ENCODE results near the gene CACFD1. TPM values are rescaled to one million over a fixed set of nuclear protein-coding genes. Genes with fewer than 3 reads are reported as not detected.

Gene CACFD1
- 1 to 10 TPM in 1 of 2 experiments, under 1 TPM in 1; 0.38 to 1.1 TPM for total RNA-seq

GRCh38 chr9:133459476-133460404, at the start of gene CACFD1:
Gene CACFD1 (plus strand): TSS chr9:133459978. CDS start chr9:133460067, 89 bp downstream.
- Mint-ChIP-seq H3K9me3 (ENCODE audit: low read depth) (no peaks in the 10 kb centered on the region), H3K4me1 (peaks cover 2% of the 10 kb centered on the region), H3K36me3 (no peaks in the 10 kb centered on the region), H3K4me3 (peak within 1 kb of the TSS; percentile 75), H3K27ac (peak within 1 kb of the TSS; percentile 46), H3K27me3 (peaks cover 20% of the 10 kb centered on the region)
- ATAC-seq (peak; percentile 90), DNase-seq (peak; percentile 94)
- CTCF ChIA-PET, result interaction anchor here (0.6 to 1.3 kb wide), 5 partner anchors 27 to 100 kb away, joined by 3 to 7 read pairs (median 3); no protein-coding TSS in a partner anchor

- peak overlapping the region; percentile 12 for H3K27ac Mint-ChIP-seq
Measured at GRCh38 chr9:133415170-133415569, 44.6 kb upstream of the CACFD1 start.

DNA sequence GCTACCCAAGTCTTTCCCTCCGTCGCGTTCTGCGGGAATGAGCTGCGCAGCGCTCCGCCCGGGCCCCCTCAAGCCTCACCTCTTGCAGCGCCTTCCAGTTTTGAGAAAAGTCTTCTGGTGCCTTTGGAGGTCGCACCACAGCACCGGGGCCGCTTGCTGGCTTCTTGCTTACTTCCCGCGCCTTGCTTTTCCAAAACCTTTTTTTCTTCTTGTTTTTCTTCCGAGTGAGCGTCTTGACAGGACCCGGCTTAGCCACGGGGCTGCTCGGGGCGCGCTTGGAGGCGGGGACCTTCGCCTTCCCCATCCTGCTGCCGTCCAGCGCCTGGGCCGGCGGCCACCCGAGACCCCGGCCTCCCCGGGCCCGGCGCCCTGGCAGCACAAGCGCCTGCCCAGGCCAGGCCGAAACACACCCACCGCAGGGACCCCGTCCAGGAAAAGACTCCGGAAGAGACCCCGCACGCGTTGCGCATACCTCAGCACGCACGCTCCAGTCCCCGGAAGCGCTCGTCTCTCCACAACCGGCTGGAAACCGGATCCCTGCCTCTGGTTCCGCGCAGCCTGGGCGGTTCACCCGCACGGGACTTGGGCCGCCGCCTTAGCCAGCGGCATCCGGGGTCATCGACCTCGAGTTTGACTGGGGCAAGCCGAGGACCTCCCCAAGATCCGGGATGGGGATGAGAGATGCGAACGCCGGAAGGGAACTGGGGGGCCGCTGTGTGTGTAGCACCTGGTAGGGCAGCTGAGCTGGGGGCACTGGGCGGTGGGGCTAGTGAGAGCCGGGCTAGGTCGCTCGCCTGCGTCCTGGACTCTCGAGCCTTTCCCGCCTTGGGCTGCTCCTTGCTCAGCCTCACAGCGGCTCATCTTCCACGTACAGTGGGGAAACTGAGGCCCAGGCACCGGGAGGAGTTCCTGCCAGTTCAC, 42.0 kb upstream of the CACFD1 start, which contains the start of gene REXO4:
Gene REXO4 (minus strand): TSS at position 470 of the 921 bp plus-strand sequence. CDS start 166 bp downstream, at position 304.
- Mint-ChIP-seq H3K36me3 (peaks cover 15% of the 10 kb centered on the region), H3K27ac (peak within 1 kb of the TSS; percentile 94), H3K4me1 (peaks cover 64% of the 10 kb centered on the region), H3K9me3 (ENCODE audit: low read depth) (no peaks in the 10 kb centered on the region), H3K4me3 (peak within 1 kb of the TSS; percentile 88), H3K27me3 (no peaks in the 10 kb centered on the region)
- CTCF ChIA-PET, result interaction anchor here (0.6 to 3.3 kb wide), 10 partner anchors 10 to 356 kb away, joined by 3 to 14 read pairs (median 4); partner anchors contain the start of genes CACFD1, CEL, STKLD1 and SURF1
- ATAC-seq, result peak; percentile 90
- peak; percentile 92 for DNase-seq

More at GRCh38 chr9:133415170-133415569, 44.6 kb upstream of the CACFD1 start:
- Mint-ChIP-seq H3K27me3 (no peaks in the 10 kb centered on the region), H3K36me3 (peaks cover 23% of the 10 kb centered on the region), H3K4me3 (no peak overlapping the region), H3K9me3 (ENCODE audit: low read depth) (no peaks in the 10 kb centered on the region), H3K4me1 (peaks cover 44% of the 10 kb centered on the region)
- DNase-seq (no peak), ATAC-seq (no peak)
- CTCF ChIA-PET, result interaction anchor here (1.0 to 3.3 kb wide), 5 partner anchors 9 to 227 kb away, joined by 3 to 14 read pairs (median 4); no protein-coding TSS in a partner anchor

GRCh38 chr9:133419005-133419404, 40.8 kb upstream of the CACFD1 start:
- DNase-seq (no peak), ATAC-seq (no peak)
- H3K27ac Mint-ChIP-seq, result peak overlapping the region; percentile 94
- no peaks in the 10 kb centered on the region for H3K9me3 Mint-ChIP-seq (ENCODE audit: low read depth)
- peaks cover 61% of the 10 kb centered on the region for H3K4me1 Mint-ChIP-seq
- CTCF ChIA-PET, result interaction anchor here (2.5 kb wide), 1 partner anchor 42 kb away, joined by 8 read pairs; the partner anchor contains the start of gene STKLD1
- peaks cover 12% of the 10 kb centered on the region for H3K36me3 Mint-ChIP-seq
- no peaks in the 10 kb centered on the region for H3K27me3 Mint-ChIP-seq
- peak overlapping the region; percentile 88 for H3K4me3 Mint-ChIP-seq

DNA sequence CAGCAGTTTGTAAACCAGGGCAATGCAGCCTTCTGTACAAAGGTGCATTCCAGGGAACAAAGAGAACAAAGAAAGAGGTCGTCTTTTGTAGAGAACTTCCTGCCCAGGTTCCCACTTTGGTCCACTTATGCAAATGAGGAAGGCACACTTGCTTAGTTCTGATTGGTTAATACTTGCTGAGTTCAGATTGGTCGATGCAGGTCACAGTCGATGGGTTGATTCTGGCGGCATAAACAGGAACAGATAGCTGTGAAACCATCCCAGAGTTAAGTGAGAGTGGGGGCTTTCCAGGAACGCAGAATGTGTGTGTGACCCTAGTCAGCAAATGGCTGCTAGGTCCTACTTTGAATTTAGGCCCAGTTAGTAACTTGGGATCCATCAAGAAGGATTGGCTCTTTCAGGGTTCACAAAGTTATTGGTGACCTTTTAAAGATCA, 39.4 kb upstream of the CACFD1 start:
- peaks cover 1% of the 10 kb centered on the region for H3K36me3 Mint-ChIP-seq
- H3K4me3 Mint-ChIP-seq, result no peak overlapping the region
- no peak for ATAC-seq
- no peaks in the 10 kb centered on the region for H3K9me3 Mint-ChIP-seq (ENCODE audit: low read depth)
- H3K4me1 Mint-ChIP-seq, result peaks cover 48% of the 10 kb centered on the region
- H3K27me3 Mint-ChIP-seq, result no peaks in the 10 kb centered on the region
- peak overlapping the region; percentile 79 for H3K27ac Mint-ChIP-seq
- CTCF ChIA-PET, result no interaction called here
- DNase-seq, result peak; percentile 46

DNA sequence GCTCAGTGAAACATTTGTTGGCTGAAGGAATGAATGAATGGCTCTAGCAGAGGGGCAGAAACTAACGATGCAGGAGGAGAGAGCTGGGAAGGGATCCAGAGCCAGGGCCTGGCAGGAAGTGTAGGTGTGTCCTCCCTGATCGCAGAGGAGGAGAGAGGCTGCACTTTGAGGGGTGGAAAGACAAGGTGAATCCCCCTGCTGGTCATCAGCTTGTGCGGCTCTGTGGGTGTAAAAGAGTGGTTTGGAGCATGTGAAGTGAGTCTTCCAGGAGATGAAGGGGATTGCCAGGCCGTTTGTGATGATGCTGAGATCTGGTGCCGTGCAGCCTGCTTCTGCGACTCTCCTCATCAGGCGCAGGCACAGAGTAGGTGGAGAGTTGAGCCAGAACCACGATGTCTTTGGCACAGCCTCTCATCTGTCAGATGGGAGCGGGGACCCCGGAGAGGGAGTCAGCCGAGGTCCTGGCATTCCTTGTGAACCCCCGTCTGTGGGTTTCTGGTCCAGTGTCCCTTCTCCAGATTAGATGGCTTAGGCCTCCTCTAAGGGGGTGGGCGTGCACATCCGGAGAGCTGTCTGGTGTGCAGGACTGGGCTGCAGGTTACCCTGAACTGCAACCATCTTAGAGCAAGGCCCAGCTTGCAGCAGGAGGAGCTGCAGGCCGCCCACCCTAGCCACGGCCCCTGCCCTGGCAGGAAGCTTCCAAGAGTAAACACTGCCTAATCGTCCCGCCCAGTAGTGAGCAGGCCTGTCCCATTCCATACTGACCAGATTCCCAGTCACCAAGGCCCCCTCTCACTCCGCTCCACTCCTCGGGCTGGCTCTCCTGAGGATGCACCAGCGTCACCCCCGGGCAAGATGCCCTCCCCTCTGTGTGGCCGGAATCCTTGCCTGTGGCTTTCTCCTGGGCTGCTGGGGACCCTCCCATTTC, 37.9 kb upstream of the CACFD1 start, which contains the start of gene ADAMTS13:
Gene ADAMTS13 (plus strand): TSS at position 753 of the 928 bp plus-strand sequence. CDS start 77 bp downstream, at position 830.
- Mint-ChIP-seq H3K27ac (peak within 1 kb of the TSS; percentile 52), H3K4me1 (peaks cover 34% of the 10 kb centered on the region), H3K36me3 (no peaks in the 10 kb centered on the region), H3K9me3 (ENCODE audit: low read depth) (no peaks in the 10 kb centered on the region), H3K4me3 (no peak within 1 kb of the TSS), H3K27me3 (peaks cover 4% of the 10 kb centered on the region)
- DNase-seq (peak; percentile 79), ATAC-seq (peak; percentile 18)
- CTCF ChIA-PET, result no interaction called here

- DNase-seq (no peak), ATAC-seq (no peak)
- Mint-ChIP-seq H3K9me3 (ENCODE audit: low read depth) (no peaks in the 10 kb centered on the region), H3K4me1 (peaks cover 35% of the 10 kb centered on the region), H3K36me3 (no peaks in the 10 kb centered on the region), H3K4me3 (no peak overlapping the region), H3K27ac (peak overlapping the region; percentile 52), H3K27me3 (peaks cover 18% of the 10 kb centered on the region)
- CTCF ChIA-PET, result no interaction called here
Measured at GRCh38 chr9:133423216-133423615, 36.6 kb upstream of the CACFD1 start.

- H3K4me3 Mint-ChIP-seq, result no peak overlapping the region
- H3K27me3 Mint-ChIP-seq, result peaks cover 18% of the 10 kb centered on the region
- DNase-seq (no peak), ATAC-seq (no peak)
- peaks cover 27% of the 10 kb centered on the region for H3K4me1 Mint-ChIP-seq
- CTCF ChIA-PET, result no interaction called here
- no peaks in the 10 kb centered on the region for H3K9me3 Mint-ChIP-seq (ENCODE audit: low read depth)
- no peak overlapping the region for H3K27ac Mint-ChIP-seq
- H3K36me3 Mint-ChIP-seq, result no peaks in the 10 kb centered on the region
Measured at GRCh38 chr9:133424187-133424586, 35.6 kb upstream of the CACFD1 start.

DNA sequence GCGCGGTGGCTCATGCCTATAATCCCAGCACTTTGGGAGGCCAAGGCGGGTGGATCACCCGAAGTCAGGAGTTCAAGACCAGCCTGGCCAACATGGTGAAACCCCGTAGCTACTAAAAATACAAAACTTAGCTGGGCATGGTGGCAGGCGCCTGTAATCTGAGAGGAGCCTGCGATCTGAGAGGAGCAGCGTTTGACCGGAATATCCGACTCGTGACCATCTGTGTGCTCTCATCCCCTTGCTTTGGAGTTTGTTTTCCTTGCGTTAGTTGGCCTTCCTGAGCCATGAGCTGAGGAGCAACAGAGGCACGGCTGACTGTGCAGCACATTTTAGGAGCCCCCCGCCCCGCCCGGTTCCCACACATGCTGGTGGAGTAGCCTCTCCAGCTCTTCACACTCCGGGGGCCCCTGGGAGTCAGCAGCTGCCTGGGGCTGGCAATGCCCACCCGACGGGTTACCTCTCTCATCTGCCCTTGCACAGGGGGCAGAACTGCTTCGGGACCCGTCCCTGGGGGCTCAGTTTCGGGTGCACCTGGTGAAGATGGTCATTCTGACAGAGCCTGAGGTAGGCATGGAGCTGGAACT, 34.6 kb upstream of the CACFD1 start:
- Mint-ChIP-seq H3K4me1 (peaks cover 27% of the 10 kb centered on the region), H3K36me3 (no peaks in the 10 kb centered on the region), H3K4me3 (no peak overlapping the region), H3K9me3 (ENCODE audit: low read depth) (no peaks in the 10 kb centered on the region), H3K27me3 (peaks cover 21% of the 10 kb centered on the region), H3K27ac (no peak overlapping the region)
- CTCF ChIA-PET, result interaction anchor here (1.0 kb wide), 1 partner anchor 61 kb away, joined by 3 read pairs; no protein-coding TSS in a partner anchor
- DNase-seq (no peak), ATAC-seq (no peak)

DNA sequence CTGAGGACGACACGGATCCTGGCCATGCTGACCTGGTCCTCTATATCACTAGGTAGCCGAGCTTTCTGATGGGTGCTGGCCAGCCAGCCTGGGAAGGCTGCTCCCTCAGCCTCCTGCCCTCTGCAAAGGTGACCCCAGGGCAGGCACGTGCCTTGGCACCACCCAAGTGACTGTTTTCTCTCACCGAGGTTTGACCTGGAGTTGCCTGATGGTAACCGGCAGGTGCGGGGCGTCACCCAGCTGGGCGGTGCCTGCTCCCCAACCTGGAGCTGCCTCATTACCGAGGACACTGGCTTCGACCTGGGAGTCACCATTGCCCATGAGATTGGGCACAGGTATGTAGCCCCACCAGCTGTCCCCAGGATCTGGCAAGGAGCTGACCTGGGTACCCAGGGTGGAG, 33.8 kb upstream of the CACFD1 start:
- Mint-ChIP-seq H3K27ac (no peak overlapping the region), H3K4me3 (no peak overlapping the region), H3K36me3 (no peaks in the 10 kb centered on the region), H3K27me3 (peaks cover 23% of the 10 kb centered on the region), H3K4me1 (peaks cover 24% of the 10 kb centered on the region), H3K9me3 (ENCODE audit: low read depth) (no peaks in the 10 kb centered on the region)
- DNase-seq (no peak), ATAC-seq (no peak)
- CTCF ChIA-PET, result no interaction called here

GRCh38 chr9:133427658-133428348, 32.0 kb upstream of the CACFD1 start:
- CTCF ChIA-PET, result no interaction called here
- DNase-seq (no peak), ATAC-seq (no peak)
- no peaks in the 10 kb centered on the region for H3K36me3 Mint-ChIP-seq
- H3K4me1 Mint-ChIP-seq, result peaks cover 9% of the 10 kb centered on the region
- H3K27me3 Mint-ChIP-seq, result peaks cover 23% of the 10 kb centered on the region
- no peak overlapping the region for H3K4me3 Mint-ChIP-seq
- H3K27ac Mint-ChIP-seq, result no peak overlapping the region
- no peaks in the 10 kb centered on the region for H3K9me3 Mint-ChIP-seq (ENCODE audit: low read depth)

Measured in activated CD8-positive, alpha-beta memory T cell treated with anti-CD3 and anti-CD28 coated beads, Interleukin-2, amount 10 ng/mL, durations not matched to agents 7 days and 5 days (primary cell).